Right lung (tissue), 10 donors: ENCODE data around the gene TRIM58. TPM values are rescaled to one million over a fixed set of nuclear protein-coding genes. Genes with fewer than 3 reads are reported as not detected.

ENCODE experiments used
- DNase-seq, 2 donors: peaks; one replicate each; pipeline ENCODE4 v3.0.0-alpha.2; 2013
- long read RNA-seq, 8 donors: transcript quantifications; one replicate each; lab custom pipeline, GENCODE V29; 2026
- polyA plus RNA-seq, 5 donors: library from polyadenylated mRNA; unstranded; fragments of 120-200 nt; gene quantifications; one replicate each; pipeline versions ENCODE4 v1.2.1 to v1.2.3, GENCODE V29; 2013; ENCODE audit warnings: inconsistent platforms in 1 of 5, low replicate concordance in 1 of 5; ENCODE audit not compliant: insufficient read length in 5 of 5, insufficient read depth in 1 of 5

The TRIM58 gene
- polyA plus RNA-seq: 1 to 10 TPM; 2.2 to 5.1 (median 2.6) TPM
- long read RNA-seq, donor 1: 0 reads
- long read RNA-seq, donor 2: 0 reads
- long read RNA-seq, donor 3, partial matches to known transcripts: 0 of 1 reads
- long read RNA-seq, donor 3, other reads (novel, unspliced or antisense): 0 of 1 reads
- long read RNA-seq, donor 4: 0 reads
- long read RNA-seq, donor 5: 0 reads
- long read RNA-seq, donor 6: 0 reads
- long read RNA-seq, donor 7: 0 reads
- long read RNA-seq, donor 8, partial matches to known transcripts: 0 of 1 reads
- long read RNA-seq, donor 8, other reads (novel, unspliced or antisense): 0 of 1 reads

- no peak for DNase-seq
Measured at GRCh38 chr1:247857069-247857984, at the start of gene TRIM58. TRIM58 (plus strand) TSS chr1:247857187; CDS start chr1:247857247, 60 bp downstream.

GRCh38 chr1:247812637-247813036, 44.4 kb upstream of the TRIM58 start:
- no peak for DNase-seq

- DNase-seq: no peak
Measured at GRCh38 chr1:247822060-247822459, 34.9 kb upstream of the TRIM58 start.

GRCh38 chr1:247824023-247824422, 33.0 kb upstream of the TRIM58 start, which contains the start of gene OR14A16:
OR14A16 (minus strand) TSS chr1:247824119; CDS start chr1:247815729, 8,390 bp downstream.
- DNase-seq: no peak

GRCh38 chr1:247825362-247825761, 31.6 kb upstream of the TRIM58 start:
- DNase-seq: no peak

- no peak for DNase-seq
Measured at GRCh38 chr1:247829656-247830055, 27.3 kb upstream of the TRIM58 start.

GRCh38 chr1:247833601-247834000, 23.4 kb upstream of the TRIM58 start:
- no peak for DNase-seq

- no peak for DNase-seq
Measured at GRCh38 chr1:247840818-247841217, 16.2 kb upstream of the TRIM58 start.

GRCh38 chr1:247841796-247842195, 15.2 kb upstream of the TRIM58 start, which contains the start of gene OR11L1:
OR11L1 (minus strand) TSS chr1:247841896; CDS start chr1:247841896, 0 bp downstream.
- no peak for DNase-seq

GRCh38 chr1:247843411-247843810, 13.6 kb upstream of the TRIM58 start:
- no peak for DNase-seq

- DNase-seq: no peak
Measured at GRCh38 chr1:247845011-247845692, 11.8 kb upstream of the TRIM58 start.

GRCh38 chr1:247845693-247846017, 11.3 kb upstream of the TRIM58 start:
- DNase-seq: no peak

- no peak for DNase-seq
Measured at GRCh38 chr1:247848346-247848745, 8.6 kb upstream of the TRIM58 start.

GRCh38 chr1:247849616-247850015, 7.4 kb upstream of the TRIM58 start:
- DNase-seq: no peak

- no peak for DNase-seq
Measured at GRCh38 chr1:247854899-247855545, 2.0 kb upstream of the TRIM58 start.

GRCh38 chr1:247855911-247856310, 1.1 kb upstream of the TRIM58 start:
- DNase-seq: no peak

GRCh38 chr1:247857985-247858619, 1.1 kb downstream of the TRIM58 start:
- no peak for DNase-seq

- DNase-seq: no peak
Measured at GRCh38 chr1:247862756-247863155, 5.8 kb downstream of the TRIM58 start.

- DNase-seq: no peak
Measured at GRCh38 chr1:247864644-247865043, 7.7 kb downstream of the TRIM58 start.

- DNase-seq: no peak
Measured at GRCh38 chr1:247865416-247865815, 8.4 kb downstream of the TRIM58 start.

- DNase-seq: no peak
Measured at GRCh38 chr1:247883346-247883745, 26.4 kb downstream of the TRIM58 start.
